Loucy (cell line): ENCODE data around the gene TIMM50.
"Not testable (repeated sequence)": the region's sequence is repeated elsewhere in the genome, so short reads cannot be mapped to it uniquely, and the experiment has no call there.

Experiments
- H2AFZ ChIP-seq: fragments of 200-600 bp; sonication (generic); 2 replicates; pipeline ENCODE4 v1.6.0; 2016; ENCODE audit warnings: antibody characterized with exemption, mild to moderate bottlenecking, low read length, moderate library complexity
- H3F3A ChIP-seq: fragments of 200-600 bp; 2 replicates; pipeline ENCODE4 v1.6.0; 2016; ENCODE audit warnings: antibody characterized with exemption, low read depth, mild to moderate bottlenecking
- H3K27me3 ChIP-seq: fragments of 200-600 bp; sonication (generic); 2 replicates; pipeline ENCODE4 v1.6.1; 2014; ENCODE audit warnings: low read length, mild to moderate bottlenecking; ENCODE audit not compliant: insufficient read depth, poor library complexity, severe bottlenecking
- H3K36me3 ChIP-seq: fragments of 200-600 bp; sonication (generic); 2 replicates; pipeline ENCODE4 v1.6.1; 2016; ENCODE audit warnings: low read length; ENCODE audit not compliant: insufficient read depth
- H3K4me1 ChIP-seq: fragments of 200-600 bp; sonication (generic); 2 replicates; pipeline ENCODE4 v1.5.1; 2014; ENCODE audit warnings: low read length, mild to moderate bottlenecking; ENCODE audit not compliant: insufficient read depth, poor library complexity, severe bottlenecking
- H3K4me2 ChIP-seq: fragments of 200-600 bp; sonication (generic); 2 replicates; pipeline ENCODE4 v1.6.0; 2014; ENCODE audit warnings: antibody characterized with exemption, low read length, low read depth, mild to moderate bottlenecking; ENCODE audit not compliant: poor library complexity, severe bottlenecking
- H3K4me3 ChIP-seq: fragments of 200-600 bp; sonication (generic); 2 replicates; pipeline ENCODE4 v1.5.1; 2014; ENCODE audit warnings: low read length, mild to moderate bottlenecking, mixed read lengths; ENCODE audit not compliant: poor library complexity, severe bottlenecking
- H3K79me2 ChIP-seq: fragments of 200-600 bp; sonication (generic); 2 replicates; pipeline ENCODE4 v1.6.1; 2014; ENCODE audit warnings: low read length; ENCODE audit not compliant: insufficient read depth
- H3K9ac ChIP-seq: fragments of 200-600 bp; sonication (generic); 2 replicates; pipeline ENCODE4 v1.6.0; 2014; ENCODE audit warnings: mild to moderate bottlenecking, low read depth, low read length, moderate library complexity; ENCODE audit not compliant: poor library complexity, severe bottlenecking
- H3K9me2 ChIP-seq: fragments of 200-600 bp; sonication (generic); replicated peaks from 2 replicates; pipeline ENCODE4 v1.6.1; 2016; ENCODE audit warnings: low read depth, low read length, mixed read lengths
- H3K9me3 ChIP-seq: fragments of 200-600 bp; sonication (generic); 2 replicates; pipeline ENCODE4 v1.6.1; 2014; ENCODE audit warnings: mild to moderate bottlenecking, antibody characterized with exemption, low read length, low read depth; ENCODE audit not compliant: insufficient read depth
- H4K20me1 ChIP-seq: fragments of 200-600 bp; sonication (generic); 2 replicates; pipeline ENCODE4 v1.6.0; 2014; ENCODE audit warnings: antibody characterized with exemption, low read length, mild to moderate bottlenecking; ENCODE audit not compliant: insufficient read depth, poor library complexity, severe bottlenecking
- EZH2phosphoT487 ChIP-seq: fragments of 200-600 bp; IDR thresholded peaks from 2 replicates; pipeline ENCODE4 v1.6.1; 2018; ENCODE audit warnings: antibody characterized with exemption, mild to moderate bottlenecking, moderate library complexity, borderline replicate concordance
- TF ChIP-seq, protein P1 (sequence below): fragments of 200-600 bp; sonication (generic); conservative IDR thresholded peaks from 2 replicates; pipeline ENCODE4 v1.5.1; 2014; ENCODE audit warnings: mild to moderate bottlenecking, antibody characterized with exemption, low read length

TIMM50 gene

DNA sequence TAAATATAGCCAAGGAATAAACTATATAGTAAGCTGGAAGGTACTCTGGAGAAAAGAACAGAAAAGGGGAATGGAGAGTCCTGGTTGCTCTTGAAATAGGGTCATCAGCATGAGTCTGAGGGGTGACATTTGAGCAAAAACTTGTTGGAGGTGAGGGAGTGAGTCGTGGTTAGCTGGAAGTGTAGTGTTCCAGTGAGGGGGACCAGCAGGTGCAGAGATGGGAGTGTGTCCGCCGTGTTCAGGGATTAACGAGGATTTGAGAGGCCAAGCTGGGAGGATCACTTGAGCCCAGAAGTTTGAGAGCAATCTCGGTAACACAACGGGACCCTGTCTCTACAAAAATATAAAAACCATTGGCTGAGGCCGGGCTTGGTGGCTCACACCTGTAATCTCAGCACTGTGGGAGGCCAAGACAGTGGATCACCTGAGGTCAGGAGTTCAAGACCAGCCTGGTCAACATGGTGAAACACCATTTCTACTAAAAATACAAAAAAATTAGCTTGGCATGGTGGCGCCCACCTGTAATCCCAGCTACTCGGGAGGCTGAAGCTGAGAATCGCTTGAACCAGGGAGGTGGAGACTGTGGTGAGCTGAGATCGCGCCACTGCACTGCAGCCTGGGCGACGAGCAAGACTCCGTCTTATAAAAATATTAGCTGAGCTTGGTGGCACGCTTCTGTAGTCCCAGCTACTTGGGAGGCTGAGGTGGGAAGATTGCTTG lies 34.1 kb upstream of the TIMM50 start:
- TF ChIP-seq, protein P1, sequence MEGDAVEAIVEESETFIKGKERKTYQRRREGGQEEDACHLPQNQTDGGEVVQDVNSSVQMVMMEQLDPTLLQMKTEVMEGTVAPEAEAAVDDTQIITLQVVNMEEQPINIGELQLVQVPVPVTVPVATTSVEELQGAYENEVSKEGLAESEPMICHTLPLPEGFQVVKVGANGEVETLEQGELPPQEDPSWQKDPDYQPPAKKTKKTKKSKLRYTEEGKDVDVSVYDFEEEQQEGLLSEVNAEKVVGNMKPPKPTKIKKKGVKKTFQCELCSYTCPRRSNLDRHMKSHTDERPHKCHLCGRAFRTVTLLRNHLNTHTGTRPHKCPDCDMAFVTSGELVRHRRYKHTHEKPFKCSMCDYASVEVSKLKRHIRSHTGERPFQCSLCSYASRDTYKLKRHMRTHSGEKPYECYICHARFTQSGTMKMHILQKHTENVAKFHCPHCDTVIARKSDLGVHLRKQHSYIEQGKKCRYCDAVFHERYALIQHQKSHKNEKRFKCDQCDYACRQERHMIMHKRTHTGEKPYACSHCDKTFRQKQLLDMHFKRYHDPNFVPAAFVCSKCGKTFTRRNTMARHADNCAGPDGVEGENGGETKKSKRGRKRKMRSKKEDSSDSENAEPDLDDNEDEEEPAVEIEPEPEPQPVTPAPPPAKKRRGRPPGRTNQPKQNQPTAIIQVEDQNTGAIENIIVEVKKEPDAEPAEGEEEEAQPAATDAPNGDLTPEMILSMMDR = no peak
- no peak for TF ChIP-seq EZH2phosphoT487
- no peaks in the 10 kb centered on the region for H3K36me3 ChIP-seq
- H3K79me2 ChIP-seq = peaks cover 74% of the 10 kb centered on the region
- H4K20me1 ChIP-seq = peaks cover 40% of the 10 kb centered on the region
- no peaks in the 10 kb centered on the region for H3K27me3 ChIP-seq
- H3K4me2 ChIP-seq = peak overlapping the region; percentile 98
- no peaks in the 10 kb centered on the region for H3K9me3 ChIP-seq
- H2AFZ ChIP-seq = no peak overlapping the region
- peaks cover 38% of the 10 kb centered on the region for H3K4me1 ChIP-seq
- no peaks in the 10 kb centered on the region for H3F3A ChIP-seq
- no peaks in the 10 kb centered on the region for H3K9me2 ChIP-seq
- H3K9ac ChIP-seq = peak overlapping the region; percentile 91
- peak overlapping the region; percentile 83 for H3K4me3 ChIP-seq

DNA sequence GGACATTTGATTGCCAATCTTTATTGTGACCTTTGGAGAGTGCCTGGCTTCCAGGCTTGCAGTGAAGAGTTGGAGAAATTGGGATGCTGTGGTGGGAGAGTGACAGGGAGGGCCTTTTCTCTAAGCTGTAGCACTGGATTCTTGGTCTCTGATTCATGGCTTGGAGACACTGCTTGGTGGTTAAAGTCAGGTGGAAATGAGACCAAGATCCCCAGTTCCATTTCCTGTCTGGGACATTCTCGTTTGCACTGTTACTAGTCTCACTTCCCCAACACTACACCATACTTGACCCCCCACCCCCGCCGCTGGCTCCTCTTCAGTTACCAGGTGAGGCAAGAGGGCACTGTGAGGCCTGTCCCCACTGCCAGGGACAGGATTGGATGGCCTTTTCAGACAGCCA lies 32.4 kb upstream of the TIMM50 start:
- H4K20me1 ChIP-seq = peaks cover 51% of the 10 kb centered on the region
- no peak overlapping the region for H2AFZ ChIP-seq
- H3K4me1 ChIP-seq = peaks cover 38% of the 10 kb centered on the region
- H3K4me3 ChIP-seq = peak overlapping the region; percentile 83
- peaks cover 91% of the 10 kb centered on the region for H3K79me2 ChIP-seq
- peaks cover 10% of the 10 kb centered on the region; the same call in 1 of the 2 replicates for H3K36me3 ChIP-seq
- H3K27me3 ChIP-seq = no peaks in the 10 kb centered on the region
- H3K9me3 ChIP-seq = no peaks in the 10 kb centered on the region
- peak overlapping the region; percentile 56 for H3K9ac ChIP-seq
- no peaks in the 10 kb centered on the region for H3F3A ChIP-seq
- no peaks in the 10 kb centered on the region for H3K9me2 ChIP-seq
- no peak for TF ChIP-seq EZH2phosphoT487
- TF ChIP-seq, protein P1 = no peak
- H3K4me2 ChIP-seq = peak overlapping the region; percentile 98

DNA sequence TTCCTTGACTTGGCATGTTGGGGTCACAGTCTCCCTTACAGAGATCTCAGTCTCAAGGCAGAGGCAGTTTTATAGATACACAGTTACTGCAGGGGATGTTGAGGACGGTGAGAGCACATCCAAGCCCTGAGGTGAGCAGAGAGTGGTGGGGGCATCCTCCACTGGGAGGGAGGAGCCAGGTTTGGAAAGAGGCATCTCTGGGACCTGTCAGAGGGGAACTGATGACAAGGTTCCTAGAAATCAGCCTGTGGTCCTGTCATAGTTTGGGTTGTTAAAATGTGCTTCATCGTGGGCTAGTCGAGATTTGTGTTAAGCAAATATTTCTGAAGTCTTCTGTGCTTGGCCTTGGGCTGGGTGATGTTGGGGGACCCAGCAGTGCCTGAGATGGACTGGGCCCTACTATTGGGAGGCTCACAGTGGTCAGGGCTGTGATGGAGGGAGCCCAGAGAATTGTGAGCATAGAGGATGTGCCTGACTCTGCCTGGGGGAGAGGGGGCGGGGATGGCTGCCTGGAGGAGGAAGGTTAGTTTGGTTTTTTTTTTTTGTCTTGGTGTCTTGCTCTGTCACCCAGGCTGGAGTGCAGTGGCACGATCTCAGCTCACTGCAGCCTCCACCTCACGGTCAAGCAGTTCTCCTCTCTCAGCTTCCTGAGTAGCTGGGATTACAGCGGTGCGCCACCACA lies 31.4 kb upstream of the TIMM50 start:
- H4K20me1 ChIP-seq = peaks cover 55% of the 10 kb centered on the region
- H3K9ac ChIP-seq = peak overlapping the region; percentile 56
- H2AFZ ChIP-seq = no peak overlapping the region
- H3K79me2 ChIP-seq = peaks cover 92% of the 10 kb centered on the region
- H3K9me3 ChIP-seq = no peaks in the 10 kb centered on the region
- peak overlapping the region; percentile 83 for H3K4me3 ChIP-seq
- no peaks in the 10 kb centered on the region for H3K9me2 ChIP-seq
- no peaks in the 10 kb centered on the region for H3K27me3 ChIP-seq
- H3F3A ChIP-seq = no peaks in the 10 kb centered on the region
- H3K36me3 ChIP-seq = peaks cover 16% of the 10 kb centered on the region; the same call in 1 of the 2 replicates
- TF ChIP-seq, protein P1 = no peak
- TF ChIP-seq EZH2phosphoT487 = no peak
- peak overlapping the region; percentile 98 for H3K4me2 ChIP-seq
- H3K4me1 ChIP-seq = peaks cover 38% of the 10 kb centered on the region

DNA sequence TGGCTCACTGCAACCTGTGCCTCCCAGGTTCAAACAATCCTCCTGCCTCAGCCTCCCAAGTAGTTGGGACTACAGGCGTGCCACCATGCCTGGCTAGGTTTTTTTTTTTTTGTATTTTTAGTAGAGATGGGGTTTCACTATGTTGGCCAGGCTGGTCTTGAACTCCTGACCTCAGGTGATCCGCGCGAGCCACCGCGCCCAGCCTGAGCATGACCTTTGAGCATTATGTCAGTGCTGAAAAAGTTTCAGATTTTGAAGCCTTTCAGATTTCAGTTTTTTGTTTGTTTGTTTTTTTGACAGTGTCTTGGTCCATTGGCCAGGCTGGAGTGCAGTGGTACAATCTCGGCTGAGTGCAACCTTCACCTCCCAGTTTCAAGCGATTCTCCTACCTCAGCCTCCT lies 29.4 kb upstream of the TIMM50 start:
- Histone ChIP-seq H3K4me2 (peak overlapping the region; percentile 98), H4K20me1 (peaks cover 52% of the 10 kb centered on the region), H3K79me2 (peaks cover 84% of the 10 kb centered on the region), H3K36me3 (peaks cover 22% of the 10 kb centered on the region; the same call in 1 of the 2 replicates), H3K4me1 (peaks cover 32% of the 10 kb centered on the region)
- H3K9me3 ChIP-seq, H3K4me3 ChIP-seq, H3K27me3 ChIP-seq, H2AFZ ChIP-seq, H3F3A ChIP-seq, H3K9ac ChIP-seq, H3K9me2 ChIP-seq: not testable (repeated sequence)
